Endothelial cell of umbilical vein (primary cell): ENCODE results near the gene RYR2. TPM values are rescaled to one million over a fixed set of nuclear protein-coding genes. Genes with fewer than 3 reads are reported as not detected.

Source experiments
- BruUV-seq: library from RNA; stranded (reverse); fragments of 400-500 nt; replicated peaks from 2 replicates; lab custom pipeline; 2021; lab: Mats Ljungman, UMichigan
- CTCF ChIA-PET: fragments of 300-600, 350-600 bp; sonication (Branson Sonifier 250); formaldehyde crosslinking; loops from one replicate; lab custom pipeline; 2021; ENCODE audit warnings: antibody characterized with exemption, inconsistent platforms; lab: Charles Lee
- POLR2A ChIA-PET: fragments of 300-600, 350-600 bp; sonication (Branson Sonifier 250); formaldehyde crosslinking; loops from one replicate; lab custom pipeline; 2021; ENCODE audit warnings: antibody characterized with exemption, inconsistent platforms; lab: Charles Lee
- DNase-seq: peaks from one replicate; pipeline ENCODE4 v3.0.0-alpha.2; 2011; ENCODE audit warnings: low read depth, low spot score
- FAIRE-seq: peaks from 2 replicates; lab custom pipeline; 2011; peaks lifted over from hg19 to GRCh38; lab: Jason Lieb, UNC
- H2AFZ ChIP-seq: 2 replicates; pipeline ENCODE4 v1.6.0; 2012; ENCODE audit warnings: low read depth, low read length, control low read depth, inconsistent platforms
- H3K27ac ChIP-seq: 2 replicates; pipeline ENCODE4 v1.5.1; 2011; ENCODE audit warnings: low read depth, mild to moderate bottlenecking, control low read depth, low read length, moderate library complexity; ENCODE audit not compliant: insufficient read depth
- H3K27me3 ChIP-seq, 2 experiments: 2 replicates each; pipeline versions ENCODE4 v1.6.0 to v1.6.1; 2011; ENCODE audit warnings: low read length in 2 of 2, mixed read lengths in 1 of 2; ENCODE audit not compliant: control insufficient read depth in 2 of 2, insufficient read depth in 2 of 2
- H3K36me3 ChIP-seq, 2 experiments: 2 replicates in 1 of 2; 3 replicates in 1 of 2; pipeline ENCODE4 v1.5.1; 2011; ENCODE audit warnings: low read length in 2 of 2, mild to moderate bottlenecking in 1 of 2, moderate library complexity in 1 of 2; ENCODE audit not compliant: control insufficient read depth in 2 of 2, insufficient read depth in 2 of 2; ENCODE audit errors: extremely low read depth in 1 of 2
- H3K4me1 ChIP-seq: 3 replicates; pipeline ENCODE4 v1.5.1; 2011; ENCODE audit warnings: mild to moderate bottlenecking, low read length; ENCODE audit not compliant: control insufficient read depth, insufficient read depth; ENCODE audit errors: extremely low read depth
- H3K4me2 ChIP-seq: 2 replicates; pipeline ENCODE4 v1.6.1; 2011; ENCODE audit warnings: low read length, control low read depth, mixed read lengths; ENCODE audit not compliant: insufficient read depth
- H3K4me3 ChIP-seq, 3 experiments: fragments of 200-600 bp in 1 of 3; sonication (generic), shearing (Covaris generic) in 1 of 3; replicated peaks in 1 of 3; 2 replicates each; pipeline ENCODE4 v1.5.1; 2011 to 2016; ENCODE audit warnings: control low read depth in 3 of 3, low read length in 3 of 3, mild to moderate bottlenecking in 2 of 3, inconsistent platforms in 1 of 3, low read depth in 1 of 3, moderate library complexity in 1 of 3; ENCODE audit not compliant: insufficient read depth in 1 of 3
- H3K79me2 ChIP-seq: 2 replicates; pipeline ENCODE4 v1.6.0; 2012; ENCODE audit warnings: low read length, inconsistent platforms; ENCODE audit not compliant: control insufficient read depth, insufficient read depth
- H3K9ac ChIP-seq: replicated peaks from 2 replicates; pipeline ENCODE3; 2011; ENCODE audit warnings: low read length, control low read depth; ENCODE audit not compliant: insufficient read depth; ENCODE audit errors: extremely low read depth
- H3K9me1 ChIP-seq: replicated peaks from 3 replicates; pipeline ENCODE4 v1.6.0; 2011; ENCODE audit warnings: mild to moderate bottlenecking, low read length; ENCODE audit not compliant: control insufficient read depth, insufficient read depth; ENCODE audit errors: extremely low read depth
- H3K9me3 ChIP-seq: replicated peaks from 2 replicates; pipeline ENCODE4 v1.5.1; 2012; ENCODE audit warnings: low read length, inconsistent platforms; ENCODE audit not compliant: control insufficient read depth, insufficient read depth
- H4K20me1 ChIP-seq: replicated peaks from 2 replicates; pipeline ENCODE3; 2011; ENCODE audit warnings: mild to moderate bottlenecking, low read length; ENCODE audit not compliant: control insufficient read depth, insufficient read depth; ENCODE audit errors: extremely low read depth
- CTCF ChIP-seq, 2 donors: IDR thresholded peaks; 1 replicate in 1 of 2; 2 replicates in 1 of 2; pipeline ENCODE4 v1.5.1; 2011; ENCODE audit warnings: low read length in 2 of 2, mild to moderate bottlenecking in 2 of 2, moderate library complexity in 2 of 2, control low read depth in 1 of 2, inconsistent platforms in 1 of 2, low read depth in 1 of 2; ENCODE audit not compliant: insufficient read depth in 1 of 2; ENCODE audit errors: extremely low read depth in 1 of 2
- EZH2 ChIP-seq: IDR thresholded peaks from 2 replicates; pipeline ENCODE4 v1.6.1; 2012; ENCODE audit warnings: borderline replicate concordance, low read depth, mild to moderate bottlenecking, moderate library complexity, low read length, inconsistent platforms; ENCODE audit not compliant: severe bottlenecking
- FOS ChIP-seq: IDR thresholded peaks from 2 replicates; pipeline ENCODE4 v1.6.1; 2011; ENCODE audit warnings: mild to moderate bottlenecking, low read length, moderate library complexity, borderline replicate concordance; ENCODE audit not compliant: insufficient read depth
- GATA2 ChIP-seq: IDR thresholded peaks from 2 replicates; pipeline ENCODE4 v1.7.0; 2011; ENCODE audit warnings: low read depth, mild to moderate bottlenecking, moderate library complexity, mixed read lengths, low read length; ENCODE audit not compliant: insufficient read length, insufficient read depth
- JUN ChIP-seq: IDR thresholded peaks from 2 replicates; pipeline ENCODE4 v1.6.1; 2011; ENCODE audit warnings: borderline replicate concordance, low read depth; ENCODE audit not compliant: insufficient read length, insufficient read depth
- MAX ChIP-seq: IDR thresholded peaks from 2 replicates; pipeline ENCODE4 v1.6.1; 2011; ENCODE audit not compliant: insufficient read depth, insufficient read length
- MYC ChIP-seq: IDR thresholded peaks from one replicate; pipeline ENCODE4 v1.6.1; 2011; ENCODE audit warnings: mild to moderate bottlenecking, low read depth, low read length
- POLR2A ChIP-seq: IDR thresholded peaks from 2 replicates; pipeline ENCODE4 v1.6.1; 2012; ENCODE audit warnings: low read depth, mild to moderate bottlenecking, control low read depth, low read length
- POLR2AphosphoS5 ChIP-seq: IDR thresholded peaks from 2 replicates; pipeline ENCODE4 v1.6.1; 2012; ENCODE audit warnings: low read depth, mild to moderate bottlenecking, control low read depth, low read length, moderate library complexity; ENCODE audit not compliant: insufficient read depth
- dilution Hi-C: fragments of 300-500 bp; cut with MboI; formaldehyde crosslinking; loops from one replicate; pipeline ENCODE4 v1.15.0; 2019; ENCODE audit warnings: low sequenced_read_pairs; ENCODE audit not compliant: extremely low pct_ligation_motif_present
- intact Hi-C: fragments of 100-400 bp; cut with micrococcal nuclease; formaldehyde crosslinking; loops from one replicate; pipeline ENCODE4 v1.10.0; 2022
- polyA plus RNA-seq, 4 experiments: library from polyadenylated mRNA; depleted of rRNA in 3 of 4; stranded (reverse) in 3 of 4; unstranded in 1 of 4; fragments of >200 nt; gene quantifications; 2 replicates each; pipeline versions ENCODE4 v1.2.1 to v1.2.3, GENCODE V29; 2011 to 2012; ENCODE audit warnings: missing spikeins in 1 of 4
- total RNA-seq: library from RNA; stranded (reverse); gene quantifications from 2 replicates; pipeline ENCODE4 v1.2.3, GENCODE V29; 2021

Gene RYR2
- total and polyA plus RNA-seq, 2 donors (not counting 3 experiments of a cell fraction or from before 2014, with no cell fraction given), result not detected

GRCh38 chr1:237115035-237115434, 73.1 kb downstream of the RYR2 start:
- Histone ChIP-seq H3K36me3 (no peaks in the 10 kb centered on the region), H2AFZ (no peak overlapping the region), H3K9me1 (no peaks in the 10 kb centered on the region), H3K27me3 (no peaks in the 10 kb centered on the region), H3K79me2 (no peaks in the 10 kb centered on the region), H3K4me2 (no peak overlapping the region), H4K20me1 (no peaks in the 10 kb centered on the region), H3K4me1 (no peaks in the 10 kb centered on the region), H3K4me3 (no peak overlapping the region), H3K9me3 (peaks cover 4% of the 10 kb centered on the region), H3K27ac (no peak overlapping the region), H3K9ac (no peak overlapping the region)
- intact Hi-C loops (no loop called here), dilution Hi-C loops (no loop called here)
- BruUV-seq, result no TSS peak
- FAIRE-seq (no peak), DNase-seq (no peak)
- CTCF ChIA-PET, result no interaction called here
- POLR2A ChIA-PET, result no interaction called here
- no peak for TF ChIP-seq JUN
- no peak for TF ChIP-seq POLR2AphosphoS5
- TF ChIP-seq GATA2, result no peak
- TF ChIP-seq MYC, result no peak
- TF ChIP-seq EZH2, result no peak
- TF ChIP-seq MAX, result no peak
- TF ChIP-seq POLR2A, result no peak
- TF ChIP-seq FOS, result no peak
- no peak for TF ChIP-seq CTCF (IDR thresholded peaks at IDR 0.05; ENCODE audit: extremely low read depth in 1 of 2, insufficient read depth in 1 of 2, low read depth in 1 of 2, low read length in 2 of 2)
